GM13976 (cell line): Measurements from ENCODE around the gene PLN.

ENCODE experiments used
- DNase-seq: peaks from one replicate; pipeline ENCODE4 v3.0.0; 2012; ENCODE audit warnings: low spot score
- CTCF ChIP-seq: IDR thresholded peaks from 2 replicates; pipeline ENCODE4 v1.5.1; 2012; ENCODE audit warnings: borderline replicate concordance, mild to moderate bottlenecking; ENCODE audit not compliant: insufficient read depth; ENCODE audit errors: extremely low read depth, missing control alignments, control extremely low read depth
- in situ Hi-C: fragments of 300-500 bp; cut with MboI; formaldehyde crosslinking; loops from one replicate; pipeline ENCODE4 v1.12.0; 2022; ENCODE audit warnings: low sequenced_read_pairs, mixed read lengths, inconsistent platforms; ENCODE audit not compliant: unreplicated experiment

PLN gene

DNA sequence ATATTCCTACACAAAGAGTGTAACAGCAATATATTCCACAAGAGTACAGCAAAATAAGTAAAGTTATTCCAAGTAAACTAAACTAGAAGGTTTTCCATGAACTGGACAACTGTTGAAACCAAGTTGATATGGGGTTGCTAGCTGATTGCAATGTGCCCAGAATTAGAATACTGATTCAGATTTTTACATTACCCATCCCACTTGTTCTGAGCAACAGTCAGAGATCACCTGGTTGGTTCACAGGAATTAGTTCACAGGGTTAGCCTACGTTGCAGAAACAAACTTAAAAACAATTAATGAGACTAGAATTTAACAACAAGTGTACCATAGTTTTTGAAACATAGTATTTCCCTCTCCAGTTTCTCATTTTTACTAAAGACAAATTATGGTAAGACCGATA, 54.2 kb downstream of the PLN start:
- no peak for TF ChIP-seq CTCF
- DNase-seq: no peak
- in situ Hi-C loops: no loop called here

DNA sequence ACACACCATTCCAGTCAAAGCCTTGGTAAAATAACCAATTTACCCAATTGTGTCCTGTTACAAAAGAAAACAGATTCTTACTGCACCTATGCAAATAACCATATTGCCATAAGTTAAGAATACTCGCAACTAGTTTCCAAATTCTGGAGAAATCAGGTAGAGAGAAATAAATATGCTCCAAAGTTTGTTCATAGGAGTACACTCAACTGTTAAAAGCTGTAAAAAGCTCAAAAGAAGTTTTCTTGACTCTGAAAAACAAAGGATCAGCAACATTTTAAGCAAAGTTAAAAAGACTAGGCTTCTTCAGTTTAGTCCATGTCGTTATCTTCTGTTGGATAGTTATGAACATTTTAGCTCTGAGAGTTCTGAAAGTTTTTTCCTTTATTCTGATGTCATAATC, 55.3 kb downstream of the PLN start:
- in situ Hi-C loops: no loop called here
- TF ChIP-seq CTCF: no peak

GRCh38 chr6:118606268-118606667, 58.2 kb downstream of the PLN start:
- no peak for TF ChIP-seq CTCF
- in situ Hi-C loops: no loop called here
- DNase-seq: peak; percentile 41

More for the DNA sequence above, 55.3 kb downstream of the PLN start:
- no peak for DNase-seq

DNA sequence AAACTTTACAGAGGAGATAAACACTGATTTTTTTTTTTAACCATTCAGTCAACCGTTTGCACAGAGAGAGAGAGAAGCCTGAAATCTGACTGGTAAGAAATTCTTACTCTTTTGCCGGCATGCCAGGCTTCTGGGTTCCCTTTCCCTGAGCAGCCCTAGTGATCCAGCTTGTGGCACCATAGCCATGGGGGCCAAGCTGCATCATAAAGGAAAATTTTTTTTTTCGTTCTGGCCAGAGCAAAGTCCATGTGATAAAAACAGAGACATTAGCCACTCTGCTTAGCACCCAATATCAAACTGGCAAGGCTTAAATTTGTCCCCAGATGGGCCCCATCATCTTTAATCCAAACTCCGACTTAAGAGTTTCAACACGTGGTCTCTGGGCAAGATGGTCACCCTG, 58.8 kb downstream of the PLN start:
- no peak for DNase-seq
- TF ChIP-seq CTCF: no peak
- in situ Hi-C loops: no loop called here
